Parathyroid adenoma (tissue), 2 donors: ENCODE measurements around the gene HACD1.

Experiments
- H2AFZ ChIP-seq: fragments of 300-600 bp; sonication (generic); one replicate; pipeline ENCODE4 v1.7.0; 2017; ENCODE audit warnings: antibody characterized with exemption, mild to moderate bottlenecking
- H3K27ac ChIP-seq: fragments of 300-600 bp; sonication (generic); one replicate; pipeline ENCODE4 v1.7.0; 2017
- H3K27me3 ChIP-seq: fragments of 300-600 bp; sonication (generic); one replicate; pipeline ENCODE4 v1.7.0; 2017; ENCODE audit warnings: low read length; ENCODE audit not compliant: control insufficient read depth, insufficient read depth
- H3K36me3 ChIP-seq: fragments of 300-600 bp; sonication (generic); one replicate; pipeline ENCODE4 v1.7.0; 2017; ENCODE audit warnings: low read length; ENCODE audit not compliant: control insufficient read depth, insufficient read depth
- H3K4me1 ChIP-seq: fragments of 300-600 bp; sonication (generic); one replicate; pipeline ENCODE4 v1.7.0; 2017; ENCODE audit warnings: control low read depth
- H3K4me2 ChIP-seq: fragments of 300-600 bp; sonication (generic); one replicate; pipeline ENCODE4 v1.7.0; 2017; ENCODE audit warnings: low read length
- H3K4me3 ChIP-seq: fragments of 300-600 bp; sonication (generic); one replicate; pipeline ENCODE4 v1.7.0; 2017; ENCODE audit warnings: low read depth, low read length
- H3K79me2 ChIP-seq: fragments of 300-600 bp; sonication (generic); one replicate; pipeline ENCODE4 v1.7.0; 2017; ENCODE audit warnings: control low read depth
- H3K9ac ChIP-seq: fragments of 300-600 bp; sonication (generic); one replicate; pipeline ENCODE4 v1.7.0; 2017; ENCODE audit warnings: mild to moderate bottlenecking
- H3K9me3 ChIP-seq: fragments of 300-600 bp; sonication (generic); one replicate; pipeline ENCODE4 v1.7.0; 2017; ENCODE audit warnings: low read length; ENCODE audit not compliant: control insufficient read depth
- CTCF ChIP-seq: fragments of 300-600 bp; sonication (generic); IDR thresholded peaks from one replicate; pipeline ENCODE4 v1.7.0; 2017; ENCODE audit warnings: antibody characterized with exemption, mild to moderate bottlenecking
- donor health status: primary hyperparathyroidism.

Gene HACD1

GRCh38 chr10:17661510-17661909 is 44.3 kb upstream of the HACD1 start:
- TF ChIP-seq CTCF = no peak
- Histone ChIP-seq H2AFZ (no peak overlapping the region), H3K4me1 (no peaks in the 10 kb centered on the region), H3K36me3 (no peaks in the 10 kb centered on the region), H3K4me3 (no peak overlapping the region), H3K79me2 (peaks cover 9% of the 10 kb centered on the region), H3K9me3 (no peaks in the 10 kb centered on the region), H3K4me2 (no peak overlapping the region), H3K9ac (no peak overlapping the region), H3K27me3 (no peaks in the 10 kb centered on the region), H3K27ac (no peak overlapping the region)

GRCh38 chr10:17660921-17661320 is 43.7 kb upstream of the HACD1 start:
- no peak overlapping the region for H3K27ac ChIP-seq
- H3K4me2 ChIP-seq = no peak overlapping the region
- H3K36me3 ChIP-seq = no peaks in the 10 kb centered on the region
- H3K9ac ChIP-seq = no peak overlapping the region
- no peak overlapping the region for H2AFZ ChIP-seq
- no peak overlapping the region for H3K4me3 ChIP-seq
- TF ChIP-seq CTCF = no peak
- H3K9me3 ChIP-seq = no peaks in the 10 kb centered on the region
- H3K4me1 ChIP-seq = no peaks in the 10 kb centered on the region
- peaks cover 12% of the 10 kb centered on the region for H3K79me2 ChIP-seq
- no peaks in the 10 kb centered on the region for H3K27me3 ChIP-seq

- H3K79me2 ChIP-seq = peaks cover 12% of the 10 kb centered on the region
- no peak overlapping the region for H3K9ac ChIP-seq
- H3K4me1 ChIP-seq = no peaks in the 10 kb centered on the region
- no peak for TF ChIP-seq CTCF
- no peaks in the 10 kb centered on the region for H3K36me3 ChIP-seq
- no peak overlapping the region for H3K4me3 ChIP-seq
- H2AFZ ChIP-seq = no peak overlapping the region
- H3K9me3 ChIP-seq = no peaks in the 10 kb centered on the region
- H3K27ac ChIP-seq = no peak overlapping the region
- no peaks in the 10 kb centered on the region for H3K27me3 ChIP-seq
- H3K4me2 ChIP-seq = no peak overlapping the region
Observed at GRCh38 chr10:17659365-17659764, 42.2 kb upstream of the HACD1 start.

- no peak overlapping the region for H3K4me2 ChIP-seq
- H3K27ac ChIP-seq = no peak overlapping the region
- TF ChIP-seq CTCF = no peak
- no peaks in the 10 kb centered on the region for H3K27me3 ChIP-seq
- H3K9me3 ChIP-seq = no peaks in the 10 kb centered on the region
- H3K4me1 ChIP-seq = no peaks in the 10 kb centered on the region
- peaks cover 29% of the 10 kb centered on the region for H3K79me2 ChIP-seq
- H3K4me3 ChIP-seq = no peak overlapping the region
- H3K9ac ChIP-seq = no peak overlapping the region
- H2AFZ ChIP-seq = no peak overlapping the region
- no peaks in the 10 kb centered on the region for H3K36me3 ChIP-seq
Observed at GRCh38 chr10:17657103-17657500, 39.9 kb upstream of the HACD1 start.

DNA sequence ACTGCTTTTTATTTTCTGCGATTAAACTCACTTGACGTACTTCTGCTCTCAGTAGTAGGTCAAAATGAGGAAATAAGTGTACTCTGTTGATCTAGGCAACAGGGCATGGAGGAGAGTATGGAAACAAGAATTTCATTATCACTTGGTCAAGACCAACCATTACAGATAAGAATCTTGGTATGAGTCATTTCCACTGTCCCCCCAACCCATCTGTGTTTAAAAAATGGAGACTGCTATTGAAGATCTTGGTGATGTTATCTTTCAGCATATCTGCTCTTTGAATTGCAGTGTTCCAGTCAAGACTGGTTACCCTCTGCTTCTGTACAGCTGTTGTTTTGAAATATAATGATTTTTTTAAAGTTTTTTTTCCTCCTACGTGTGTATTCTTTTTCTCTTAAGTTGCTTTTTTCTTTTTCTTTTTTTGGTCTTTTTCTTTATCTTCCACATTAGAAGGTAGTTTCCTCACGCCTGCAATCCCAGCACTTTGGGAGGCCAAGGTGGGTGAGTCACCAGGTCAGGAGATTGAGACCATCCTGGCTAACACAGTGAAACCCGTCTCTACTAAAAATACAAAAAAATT is 38.5 kb upstream of the HACD1 start:
- H3K4me2 ChIP-seq = no peak overlapping the region
- H3K27ac ChIP-seq = no peak overlapping the region
- H2AFZ ChIP-seq = no peak overlapping the region
- no peaks in the 10 kb centered on the region for H3K9me3 ChIP-seq
- no peak overlapping the region for H3K9ac ChIP-seq
- no peaks in the 10 kb centered on the region for H3K27me3 ChIP-seq
- no peak for TF ChIP-seq CTCF
- no peak overlapping the region for H3K4me3 ChIP-seq
- peaks cover 29% of the 10 kb centered on the region for H3K79me2 ChIP-seq
- H3K4me1 ChIP-seq = no peaks in the 10 kb centered on the region
- no peaks in the 10 kb centered on the region for H3K36me3 ChIP-seq
